ENCODE data around the gene OR1F1.

DNA sequence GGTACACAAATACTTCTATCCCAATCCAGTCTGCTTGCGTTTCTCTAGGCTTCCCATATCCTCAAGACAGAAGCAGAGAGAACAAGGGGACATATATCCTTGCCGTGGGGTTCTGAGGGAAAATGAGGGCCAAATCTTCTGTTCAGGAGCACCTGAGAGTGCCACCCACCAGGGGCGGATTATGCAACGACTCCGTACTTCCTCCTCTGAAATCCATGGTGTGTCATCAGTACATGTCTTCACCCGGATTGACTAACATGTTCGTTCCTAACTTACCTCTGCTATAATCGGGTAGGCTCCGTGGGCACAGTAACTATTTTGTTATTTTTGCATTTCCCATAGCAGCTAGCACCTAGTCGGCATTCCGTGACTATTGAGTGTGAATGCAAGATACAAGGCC is 54.7 kb downstream of the OR1F1 start:
- TF ChIP-seq, protein P1, sequence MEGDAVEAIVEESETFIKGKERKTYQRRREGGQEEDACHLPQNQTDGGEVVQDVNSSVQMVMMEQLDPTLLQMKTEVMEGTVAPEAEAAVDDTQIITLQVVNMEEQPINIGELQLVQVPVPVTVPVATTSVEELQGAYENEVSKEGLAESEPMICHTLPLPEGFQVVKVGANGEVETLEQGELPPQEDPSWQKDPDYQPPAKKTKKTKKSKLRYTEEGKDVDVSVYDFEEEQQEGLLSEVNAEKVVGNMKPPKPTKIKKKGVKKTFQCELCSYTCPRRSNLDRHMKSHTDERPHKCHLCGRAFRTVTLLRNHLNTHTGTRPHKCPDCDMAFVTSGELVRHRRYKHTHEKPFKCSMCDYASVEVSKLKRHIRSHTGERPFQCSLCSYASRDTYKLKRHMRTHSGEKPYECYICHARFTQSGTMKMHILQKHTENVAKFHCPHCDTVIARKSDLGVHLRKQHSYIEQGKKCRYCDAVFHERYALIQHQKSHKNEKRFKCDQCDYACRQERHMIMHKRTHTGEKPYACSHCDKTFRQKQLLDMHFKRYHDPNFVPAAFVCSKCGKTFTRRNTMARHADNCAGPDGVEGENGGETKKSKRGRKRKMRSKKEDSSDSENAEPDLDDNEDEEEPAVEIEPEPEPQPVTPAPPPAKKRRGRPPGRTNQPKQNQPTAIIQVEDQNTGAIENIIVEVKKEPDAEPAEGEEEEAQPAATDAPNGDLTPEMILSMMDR (IDR thresholded peaks at IDR 0.05) = no peak
- TF ChIP-seq EP300 (IDR thresholded peaks at IDR 0.05) = no peak

All from esophagus muscularis mucosa (tissue), 3 donors.